AG04450 (cell line): ENCODE results near the gene PDLIM5. TPM values are rescaled to one million over a fixed set of nuclear protein-coding genes. Genes with fewer than 3 reads are reported as not detected.

Source experiments
- CTCF ChIA-PET: fragments of 300-600, 350-600 bp; formaldehyde crosslinking; extraction: SDS; loops from one replicate; lab custom pipeline; 2022; ENCODE audit warnings: antibody characterized with exemption, inconsistent platforms; lab: Charles Lee
- POLR2A ChIA-PET: fragments of 350-600 bp; formaldehyde crosslinking; extraction: SDS; loops from one replicate; lab custom pipeline; 2021; ENCODE audit warnings: antibody characterized with exemption, inconsistent platforms; lab: Yijun Ruan, JAX
- DNase-seq: peaks from one replicate; pipeline ENCODE4 v3.0.0-alpha.2; 2011; ENCODE audit warnings: low read depth, low spot score
- H3K27ac ChIP-seq: one replicate; pipeline ENCODE4 v1.5.1; 2012; ENCODE audit warnings: low read depth, low read length, control low read depth
- H3K27me3 ChIP-seq: one replicate; pipeline ENCODE4 v1.6.0; 2012; ENCODE audit warnings: low read length; ENCODE audit not compliant: control insufficient read depth, insufficient read depth
- H3K4me3 ChIP-seq: 2 replicates; pipeline ENCODE4 v1.5.1; 2011; ENCODE audit warnings: mild to moderate bottlenecking, low read depth, low read length, control low read depth
- H3K9me3 ChIP-seq: 2 replicates; pipeline ENCODE4 v1.5.1; 2012; ENCODE audit warnings: low read length; ENCODE audit not compliant: control insufficient read depth, insufficient read depth
- CTCF ChIP-seq: IDR thresholded peaks from 2 replicates; pipeline ENCODE4 v1.5.1; 2011; ENCODE audit warnings: low read depth, low read length, control low read depth, inconsistent platforms
- polyA plus RNA-seq: library from polyadenylated mRNA; depleted of rRNA; stranded (reverse); fragments of >200 nt; gene quantifications from 2 replicates; pipeline ENCODE4 v1.2.3, GENCODE V29; 2011

PDLIM5 gene
- polyA plus RNA-seq, 1 experiment = 81.5 TPM

DNA sequence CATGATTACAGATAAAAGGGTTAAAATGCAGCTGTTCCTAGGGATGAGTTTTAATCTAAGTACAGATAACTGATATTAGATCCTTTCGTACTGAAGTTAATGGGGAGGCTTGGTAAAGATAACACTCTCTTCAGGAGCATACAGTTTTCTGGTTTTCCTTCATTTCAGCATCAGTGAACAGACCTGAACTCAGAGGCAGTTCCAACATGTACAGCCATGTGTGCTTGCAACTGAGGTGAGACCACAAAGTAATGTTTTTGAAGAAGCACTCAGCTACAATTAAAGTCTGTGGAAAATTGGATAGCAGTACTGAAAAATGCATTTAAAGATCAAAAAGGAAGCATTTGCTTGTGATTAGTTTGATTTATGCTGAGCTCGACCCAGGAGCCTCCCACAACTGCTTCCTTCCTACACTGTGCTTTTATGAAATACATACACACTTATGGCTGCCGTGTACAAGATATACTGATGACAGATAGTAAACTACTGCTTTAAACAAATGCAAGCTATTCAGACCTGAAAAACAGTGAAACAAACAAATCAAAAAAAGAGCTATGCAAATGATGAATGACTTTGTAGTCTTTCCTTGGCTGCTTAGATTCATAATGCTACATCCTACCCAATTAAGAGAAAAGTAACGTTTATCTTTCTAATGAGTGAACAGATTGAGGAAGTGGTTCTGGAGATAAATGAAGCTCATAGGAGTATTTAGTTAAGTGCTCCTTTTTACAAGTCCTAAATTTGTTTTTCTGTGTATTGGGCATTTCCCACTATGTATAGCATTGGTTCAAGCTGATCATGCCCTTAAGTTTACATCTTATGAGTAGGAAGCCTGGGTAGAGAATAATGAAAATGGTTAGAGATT, 68.4 kb downstream of the PDLIM5 start:
- no peak overlapping the region for H3K4me3 ChIP-seq
- DNase-seq = no peak
- no peak overlapping the region for H3K27ac ChIP-seq
- H3K27me3 ChIP-seq = no peaks in the 10 kb centered on the region
- POLR2A ChIA-PET = no interaction called here
- CTCF ChIA-PET = interaction anchor here (1.3 kb wide), 1 partner anchor 67 kb away, joined by 3 read pairs; no protein-coding TSS in a partner anchor
- no peaks in the 10 kb centered on the region for H3K9me3 ChIP-seq
- TF ChIP-seq CTCF = no peak

DNA sequence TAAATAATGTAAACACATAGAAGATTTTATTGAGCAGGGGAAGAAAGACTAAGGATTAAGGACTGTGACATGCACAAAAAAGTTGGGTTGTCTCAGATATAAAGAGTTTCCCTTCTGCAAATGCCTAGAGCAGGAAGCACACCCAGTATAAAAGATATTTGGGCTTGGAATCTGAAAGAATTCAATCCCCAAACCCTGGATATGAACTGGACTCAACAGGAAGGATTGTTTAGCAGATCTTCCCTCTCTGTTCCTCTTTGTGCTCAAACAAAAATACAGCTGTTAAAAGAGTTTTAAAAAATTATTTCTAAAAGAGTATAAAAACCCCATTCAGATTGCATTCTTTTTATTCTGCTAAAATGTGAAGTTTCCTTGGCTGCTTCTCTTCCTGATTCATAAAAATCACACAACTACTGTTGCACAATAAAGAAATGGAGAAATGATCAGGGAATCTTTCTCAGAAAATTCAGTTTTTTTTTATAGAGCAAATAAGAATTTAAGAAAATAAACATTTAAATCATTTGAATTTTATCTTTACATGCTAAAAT, 71.4 kb downstream of the PDLIM5 start:
- no peak for DNase-seq
- ChIA-PET CTCF (no interaction called here), POLR2A (no interaction called here)
- TF ChIP-seq CTCF = no peak
- H3K9me3 ChIP-seq = no peaks in the 10 kb centered on the region
- H3K27me3 ChIP-seq = no peaks in the 10 kb centered on the region
- H3K27ac ChIP-seq = no peak overlapping the region
- no peak overlapping the region for H3K4me3 ChIP-seq

DNA sequence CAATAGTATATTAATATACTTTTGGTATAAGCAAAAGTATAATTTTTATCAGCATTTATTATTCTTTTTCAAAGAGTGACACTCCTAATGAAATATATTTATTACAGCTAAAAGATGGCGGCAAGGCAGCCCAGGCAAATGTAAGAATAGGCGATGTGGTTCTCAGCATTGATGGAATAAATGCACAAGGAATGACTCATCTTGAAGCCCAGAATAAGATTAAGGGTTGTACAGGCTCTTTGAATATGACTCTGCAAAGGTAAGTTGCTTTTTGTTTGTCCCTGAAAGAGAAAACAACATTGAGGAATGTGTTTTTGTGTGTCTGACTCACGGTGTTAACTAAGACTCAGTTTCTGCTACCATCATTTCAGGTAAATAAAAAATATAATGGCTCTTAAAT, 71.9 kb downstream of the PDLIM5 start:
- no peaks in the 10 kb centered on the region for H3K9me3 ChIP-seq
- no peak overlapping the region for H3K4me3 ChIP-seq
- no peak overlapping the region for H3K27ac ChIP-seq
- ChIA-PET POLR2A (no interaction called here), CTCF (interaction anchor here (1.1 kb wide), 1 partner anchor 116 kb away, joined by 3 read pairs; no protein-coding TSS in a partner anchor)
- H3K27me3 ChIP-seq = no peaks in the 10 kb centered on the region
- DNase-seq = no peak
- TF ChIP-seq CTCF = no peak

- DNase-seq = no peak
- no peak for TF ChIP-seq CTCF
- Histone ChIP-seq H3K4me3 (no peak overlapping the region), H3K9me3 (no peaks in the 10 kb centered on the region), H3K27ac (no peak overlapping the region), H3K27me3 (no peaks in the 10 kb centered on the region)
- ChIA-PET CTCF (interaction anchor here (1.8 kb wide), 1 partner anchor 119 kb away, joined by 8 read pairs; no protein-coding TSS in a partner anchor), POLR2A (interaction anchor here (0.5 to 0.7 kb wide), 2 partner anchors 10 to 242 kb away, joined by 4 to 5 read pairs; no protein-coding TSS in a partner anchor)
These were observed 74.4 kb downstream of the PDLIM5 start for GRCh38 chr4:94525993-94526728.
